GM21528 (cell line): ENCODE measurements around the gene GRIA3.

Experiments
- ATAC-seq: cut with Tn5 transposase; IDR thresholded peaks from one replicate; pipeline ENCODE4 v1.9.1; 2021; ENCODE audit warnings: mild to moderate bottlenecking, moderate library complexity; ENCODE audit not compliant: unreplicated experiment, low FRiP score

Gene GRIA3

DNA sequence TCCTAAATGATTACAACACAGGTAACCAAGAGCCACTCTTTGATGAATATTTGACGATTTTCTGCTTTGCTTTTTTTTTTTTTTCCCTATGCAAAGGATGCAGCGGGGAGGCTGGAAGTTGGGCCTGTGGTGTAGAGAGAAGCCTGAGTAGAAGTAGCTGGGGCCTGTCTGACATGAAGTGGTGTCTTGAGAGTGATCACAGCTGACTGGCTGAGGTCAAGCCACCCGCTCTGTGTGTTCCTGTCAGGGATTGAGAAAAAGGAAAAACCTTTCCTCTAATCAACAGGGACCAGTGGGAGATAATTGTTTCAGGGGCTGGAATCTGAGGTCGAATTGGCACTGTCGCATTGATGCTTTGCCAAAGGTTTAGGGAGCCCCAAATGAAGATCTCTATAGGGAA lies 258.7 kb downstream of the GRIA3 start:
- no peak for ATAC-seq

DNA sequence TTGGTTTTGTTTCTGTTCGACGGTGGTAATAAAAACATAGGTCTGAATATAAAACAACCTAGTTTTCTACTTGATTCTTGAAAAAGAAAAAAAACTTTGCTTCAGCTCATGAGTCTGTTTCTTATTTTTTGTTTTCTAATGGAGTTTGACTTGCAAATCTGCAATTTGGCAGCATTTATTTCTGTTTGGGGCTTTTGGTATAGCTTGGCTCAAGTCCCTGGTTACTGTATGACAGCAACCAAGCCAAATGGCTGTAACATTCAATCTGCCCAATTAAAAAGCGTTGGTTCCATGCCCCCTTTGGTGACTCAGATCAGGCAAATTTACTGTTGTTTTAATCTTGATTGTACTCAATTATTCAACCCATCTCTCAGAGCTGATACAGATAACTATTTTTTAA lies 263.4 kb downstream of the GRIA3 start:
- no peak for ATAC-seq

DNA sequence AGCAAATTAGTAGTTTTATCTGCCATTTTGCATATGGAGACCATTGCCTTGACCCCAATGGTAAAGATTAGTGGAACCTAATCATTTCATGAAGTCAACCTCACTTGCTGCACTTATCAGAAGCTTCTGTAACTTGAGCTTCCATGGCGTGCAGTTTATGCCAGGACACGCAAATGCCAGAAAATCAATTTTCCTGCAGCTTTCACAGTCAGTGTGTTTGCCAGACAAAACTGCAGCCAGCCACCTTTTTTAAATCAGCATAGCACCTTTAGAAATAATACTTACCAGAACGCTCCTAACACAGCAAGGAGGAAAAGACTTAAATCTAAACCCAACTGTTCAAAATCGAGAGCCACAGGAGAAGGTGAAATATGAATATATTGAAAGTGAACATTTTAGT lies 265.3 kb downstream of the GRIA3 start:
- ATAC-seq: no peak

DNA sequence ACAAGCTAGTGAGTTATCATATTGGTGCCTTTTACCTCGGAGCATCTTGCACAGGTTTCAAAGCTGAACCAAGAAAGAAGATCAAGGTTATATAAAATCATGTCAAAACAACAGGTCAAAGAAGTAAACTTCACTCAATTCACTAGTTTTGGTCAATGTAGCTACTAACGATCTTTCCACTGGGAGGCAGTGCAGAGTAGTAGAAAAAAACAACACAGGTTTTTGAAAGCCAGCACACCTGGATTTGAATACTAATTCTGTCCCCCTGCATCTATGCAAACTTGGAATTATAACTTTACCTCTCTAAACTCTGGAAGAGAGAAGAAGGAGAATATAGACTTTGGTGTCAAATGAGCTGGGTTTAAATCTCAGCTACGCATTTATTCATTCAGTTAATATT lies 266.1 kb downstream of the GRIA3 start:
- ATAC-seq: no peak

DNA sequence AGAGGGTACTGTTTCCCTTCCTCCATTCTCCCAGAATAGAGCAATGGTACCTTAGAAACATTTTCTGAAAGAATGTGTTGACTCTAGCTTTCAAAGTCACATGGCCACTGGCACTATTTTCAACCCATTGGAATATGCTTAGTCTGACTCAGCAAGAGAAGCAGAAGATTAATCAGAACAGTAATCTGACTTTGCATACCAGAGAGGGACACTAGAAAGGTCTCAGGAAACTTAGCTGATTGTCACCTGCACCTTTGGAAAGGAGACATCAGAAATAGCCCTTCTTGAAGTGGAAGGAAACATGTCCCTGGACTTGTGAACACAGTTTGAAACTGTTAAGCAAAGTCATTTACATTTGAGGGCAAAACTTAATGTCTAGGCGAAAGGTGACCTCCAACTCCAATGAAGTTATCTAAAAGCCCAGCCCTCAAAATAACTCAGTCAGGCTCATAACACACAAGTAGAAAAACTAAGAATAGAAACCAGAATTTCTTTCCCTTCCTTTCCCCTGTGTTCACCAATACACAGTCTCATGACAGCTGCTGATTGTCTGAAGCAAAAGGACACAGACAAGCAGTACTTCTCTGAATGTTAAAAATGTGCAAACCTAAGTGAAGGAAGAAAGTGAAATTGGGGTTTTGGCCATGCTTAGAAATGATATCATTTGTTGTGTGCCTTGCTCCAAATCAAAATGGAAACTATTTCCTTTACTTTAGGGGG lies 270.8 kb downstream of the GRIA3 start:
- ATAC-seq: no peak

DNA sequence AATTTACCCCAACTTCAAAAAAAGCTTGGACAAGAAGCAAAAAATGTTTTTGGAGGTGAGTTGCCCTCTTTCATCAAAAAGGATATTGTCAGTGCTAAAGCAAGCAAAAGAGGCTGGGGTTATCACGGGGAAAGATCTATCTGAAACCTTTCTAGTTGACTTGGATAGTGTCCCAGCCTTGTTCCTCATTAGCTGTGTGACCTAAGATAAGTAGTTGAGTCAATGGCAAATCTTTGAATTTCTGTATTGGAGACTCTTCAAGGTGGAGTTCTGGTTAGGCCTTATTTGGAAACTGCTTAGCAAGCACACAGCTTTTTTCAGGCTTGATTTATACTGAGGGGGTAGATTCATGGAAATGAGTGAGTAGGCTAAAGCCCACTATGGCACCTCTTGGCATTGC lies 271.6 kb downstream of the GRIA3 start:
- no peak for ATAC-seq

DNA sequence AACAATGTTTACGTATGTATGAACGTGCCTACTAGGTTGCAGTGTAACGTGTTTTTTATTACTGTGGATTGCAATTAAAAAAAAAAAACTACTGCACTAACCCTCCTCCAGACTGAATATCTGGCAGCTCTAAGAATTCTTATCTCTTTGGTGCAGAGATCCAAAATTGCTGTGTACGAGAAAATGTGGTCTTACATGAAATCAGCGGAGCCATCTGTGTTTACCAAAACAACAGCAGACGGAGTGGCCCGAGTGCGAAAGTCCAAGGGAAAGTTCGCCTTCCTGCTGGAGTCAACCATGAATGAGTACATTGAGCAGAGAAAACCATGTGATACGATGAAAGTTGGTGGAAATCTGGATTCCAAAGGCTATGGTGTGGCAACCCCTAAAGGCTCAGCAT lies 280.6 kb downstream of the GRIA3 start:
- ATAC-seq: no peak

DNA sequence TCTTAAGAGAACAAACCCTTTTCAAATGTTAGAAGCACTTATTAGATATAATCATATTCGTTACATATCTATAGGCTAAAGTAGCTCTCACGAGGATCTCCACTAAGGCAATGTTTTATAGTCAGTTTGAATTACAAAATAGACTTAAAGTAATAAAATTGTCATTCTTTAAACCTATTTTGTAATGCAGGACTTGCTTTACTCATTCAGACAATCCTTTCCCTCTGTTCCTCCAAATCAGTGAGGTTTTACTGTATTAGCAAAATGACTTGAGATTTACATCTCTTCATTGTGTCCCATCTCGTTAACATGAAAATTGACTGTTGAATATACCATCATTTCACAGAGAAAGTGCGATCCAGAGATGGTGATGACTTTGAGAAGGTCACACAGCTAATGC lies 284.4 kb downstream of the GRIA3 start:
- ATAC-seq: no peak

DNA sequence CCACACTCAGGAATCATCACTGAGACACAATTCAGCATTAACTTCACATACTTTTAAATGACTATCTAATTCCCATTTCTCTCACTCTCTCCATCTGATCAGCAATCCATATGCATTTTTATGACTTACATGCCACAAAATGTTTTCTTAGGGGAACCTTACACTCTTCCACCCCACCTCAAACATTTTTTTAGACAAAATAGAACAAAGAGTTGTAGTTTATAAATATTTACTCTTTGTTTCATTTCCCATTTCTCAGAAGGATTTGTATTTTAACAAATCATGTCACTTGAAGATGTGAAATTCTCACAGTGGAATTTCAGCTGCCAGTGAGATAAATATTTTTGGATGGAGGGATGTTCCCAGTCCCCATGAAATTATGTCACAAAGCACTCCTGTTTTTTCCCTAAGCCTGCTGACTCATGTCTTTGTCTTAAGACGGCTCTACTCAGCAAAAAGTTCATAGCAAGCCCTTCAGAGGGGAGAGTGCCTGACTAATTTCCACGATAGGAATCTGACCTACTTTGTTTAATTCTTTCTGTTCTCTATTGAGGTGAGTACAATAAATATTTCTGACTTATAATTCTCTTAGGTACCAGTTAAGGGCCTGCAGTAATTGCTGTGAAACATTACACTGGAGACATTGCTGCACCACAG lies 291.1 kb downstream of the GRIA3 start:
- no peak for ATAC-seq

DNA sequence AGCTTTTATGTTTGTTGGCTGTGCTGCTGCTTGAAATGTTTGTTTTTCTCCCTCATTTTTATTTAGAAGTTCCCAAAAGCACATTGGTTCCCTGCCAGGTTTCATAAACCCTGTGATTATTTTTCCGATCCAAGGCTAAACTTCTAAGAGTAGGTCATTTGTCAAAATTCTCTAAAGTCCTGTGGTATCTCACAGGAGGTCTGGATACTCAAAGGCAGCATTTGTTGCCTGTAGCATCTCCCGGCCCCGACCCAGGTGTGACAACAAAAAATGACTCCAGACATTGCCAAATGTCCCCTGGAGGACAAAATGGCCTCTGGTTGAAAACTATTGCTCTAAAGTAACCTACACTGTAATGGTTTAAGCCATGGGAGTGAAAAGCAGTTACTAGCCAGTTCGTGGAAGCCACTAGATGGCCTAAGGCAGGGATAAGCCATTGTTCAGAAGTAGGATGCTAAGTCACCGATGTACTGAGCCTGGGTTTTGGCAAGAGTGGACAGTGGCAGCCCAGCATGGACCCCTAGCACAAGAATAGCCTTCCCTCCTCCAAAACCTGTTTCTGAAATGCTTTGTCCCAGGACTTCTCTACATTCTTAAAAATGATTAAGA lies 292.6 kb downstream of the GRIA3 start:
- no peak for ATAC-seq

DNA sequence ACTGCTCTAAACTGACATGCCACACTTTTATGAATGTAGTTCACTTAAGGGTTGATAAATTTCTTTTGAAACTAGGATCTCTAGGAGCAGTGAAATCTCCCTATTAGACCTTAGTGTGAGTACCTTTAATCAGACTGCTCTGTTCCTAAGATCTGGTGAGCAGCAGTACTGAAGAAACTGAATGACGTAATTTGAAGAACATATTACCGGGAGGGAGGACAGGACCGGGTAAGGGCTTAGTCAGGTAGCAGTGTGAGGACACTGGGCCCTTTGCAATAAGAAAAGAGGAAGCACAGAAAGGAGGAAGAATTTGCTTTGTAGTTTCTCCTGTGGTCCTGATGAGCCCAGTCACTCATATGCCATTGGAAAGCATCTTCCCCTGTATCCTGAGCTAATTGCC lies 293.6 kb downstream of the GRIA3 start:
- ATAC-seq: no peak

DNA sequence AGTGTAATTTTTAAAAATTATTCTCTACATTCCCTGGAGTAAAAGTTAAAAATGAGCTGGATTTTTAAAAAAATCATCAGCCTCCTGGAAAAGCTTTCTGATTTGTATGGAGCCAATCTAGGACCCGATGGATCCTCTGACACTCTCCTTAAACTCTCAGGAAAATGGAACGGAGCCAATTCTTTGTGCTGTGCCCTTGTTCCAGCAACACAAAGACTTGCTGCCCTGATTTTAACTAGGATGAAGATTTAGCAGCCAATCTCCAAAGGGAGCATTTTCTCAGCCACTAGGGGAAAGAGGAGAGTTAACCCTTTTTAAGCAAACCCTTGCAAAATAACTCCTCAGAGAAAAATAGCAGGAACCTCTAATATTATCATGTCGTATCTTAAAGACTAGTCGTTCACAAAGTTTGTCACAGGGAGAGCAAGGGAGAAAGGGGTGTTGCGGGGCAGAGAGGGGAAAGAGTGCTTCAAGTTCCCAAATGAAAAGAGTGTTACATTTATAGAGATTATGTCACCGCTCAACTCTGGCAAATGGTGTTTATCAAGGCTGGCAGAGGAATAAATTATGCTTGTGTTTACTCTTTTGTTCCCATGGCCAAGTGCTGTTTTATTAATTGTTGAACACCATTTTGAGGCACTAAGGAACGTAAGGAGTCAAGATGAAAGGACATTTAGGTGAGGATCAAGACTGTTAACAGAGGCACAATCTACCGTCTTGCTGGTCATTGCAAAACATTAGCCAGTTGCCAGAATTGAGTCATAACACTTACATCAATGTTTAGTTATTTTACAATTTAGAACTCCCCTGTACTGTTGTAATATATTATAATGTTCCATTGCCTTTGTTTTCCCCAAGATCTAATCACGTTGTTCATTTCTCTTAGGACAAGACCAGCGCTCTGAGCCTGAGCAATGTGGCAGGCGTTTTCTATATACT lies 298.1 kb downstream of the GRIA3 start:
- ATAC-seq: no peak

DNA sequence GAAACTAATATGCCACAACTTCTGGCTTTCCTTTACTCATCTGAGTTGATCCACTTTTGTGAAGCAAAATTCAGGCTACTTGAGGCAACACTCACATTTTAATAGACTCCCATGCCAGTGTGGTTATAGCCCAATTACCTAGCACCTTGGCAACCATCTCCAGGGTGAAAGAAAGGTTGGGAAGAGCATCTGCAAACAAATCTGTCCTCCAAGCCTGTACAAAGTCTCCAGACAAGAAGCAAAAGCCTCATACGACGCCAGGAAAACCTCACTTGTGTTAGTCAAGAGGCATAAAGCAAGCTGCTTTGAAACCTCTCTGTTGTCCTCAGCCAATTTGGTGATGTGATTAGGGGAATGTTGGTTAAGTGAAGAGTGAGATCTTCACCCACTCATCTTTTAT lies 302.2 kb downstream of the GRIA3 start:
- ATAC-seq: no peak

DNA sequence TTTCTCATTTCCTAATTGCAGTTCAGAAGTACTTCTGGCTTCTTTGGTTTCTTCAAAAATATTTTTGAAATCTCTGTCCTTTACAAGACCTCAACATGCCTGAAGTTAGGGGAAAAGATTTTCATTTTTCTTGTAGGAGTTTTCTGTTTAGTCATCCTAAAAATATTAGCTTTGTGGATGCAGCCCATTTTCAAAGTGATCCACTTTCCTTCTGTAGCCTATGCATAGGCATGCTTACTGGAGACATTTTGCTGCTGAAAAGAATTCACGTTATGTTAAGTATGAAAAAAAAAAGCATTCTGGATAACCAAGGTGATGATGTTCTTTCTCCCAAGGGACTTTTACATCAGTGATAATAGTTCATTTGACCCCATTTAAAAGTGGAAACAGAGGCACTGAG lies 303.2 kb downstream of the GRIA3 start:
- ATAC-seq: no peak

DNA sequence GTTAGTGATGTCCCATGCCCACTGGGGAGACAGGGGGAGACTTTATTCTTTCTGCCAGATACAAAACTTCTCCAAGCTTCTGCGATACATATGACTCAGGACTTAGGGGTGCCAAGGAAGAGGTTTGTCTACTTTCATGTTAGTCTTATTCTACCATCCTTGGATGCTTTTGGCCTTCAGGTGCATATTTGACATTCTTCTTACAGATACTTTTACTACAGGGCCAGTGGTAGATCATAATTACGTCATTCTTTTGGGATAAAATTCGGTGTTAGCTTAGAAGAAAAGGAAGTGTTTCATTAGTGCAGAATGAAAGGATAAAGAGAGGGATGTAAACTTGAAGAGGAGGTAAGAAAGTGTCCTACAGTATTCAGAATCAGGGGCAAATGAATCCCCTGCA lies 303.6 kb downstream of the GRIA3 start:
- no peak for ATAC-seq

DNA sequence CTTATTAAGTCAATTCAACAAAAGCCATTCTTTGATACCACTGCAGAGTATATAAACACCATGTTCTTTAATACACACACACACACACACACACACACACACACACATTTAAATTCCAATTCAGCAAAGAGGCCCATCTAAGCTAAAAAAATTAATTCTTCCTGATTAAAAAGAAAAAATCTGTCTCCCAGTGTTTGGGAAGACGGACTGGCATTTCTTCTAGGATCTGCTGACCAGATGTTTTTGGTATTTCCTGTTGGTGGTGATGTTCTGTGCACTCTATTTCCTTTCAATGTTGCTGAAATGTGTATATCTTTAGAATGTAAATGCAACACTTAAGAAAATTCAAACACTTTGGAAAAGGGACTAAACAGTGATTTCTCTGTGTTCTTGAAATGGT lies 304.9 kb downstream of the GRIA3 start:
- ATAC-seq: no peak

DNA sequence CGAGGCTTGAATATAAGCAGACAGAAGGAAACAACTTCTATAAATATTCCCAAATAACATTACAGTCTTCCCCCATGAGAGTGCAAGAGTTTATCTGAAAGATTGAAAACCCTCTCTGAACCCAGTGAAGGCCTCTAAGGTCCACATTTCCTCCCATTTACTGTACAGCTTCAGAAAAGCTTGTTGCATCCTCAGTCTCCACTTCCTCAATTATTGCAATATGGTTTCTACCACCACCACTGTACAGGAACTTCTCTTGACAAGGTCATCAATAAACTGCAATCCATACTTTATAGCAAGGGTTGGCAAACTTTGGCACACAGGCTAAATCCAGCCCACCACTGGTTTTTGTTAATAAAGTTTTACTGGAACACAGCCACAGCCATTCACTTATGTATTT lies 309.8 kb downstream of the GRIA3 start:
- ATAC-seq: no peak

DNA sequence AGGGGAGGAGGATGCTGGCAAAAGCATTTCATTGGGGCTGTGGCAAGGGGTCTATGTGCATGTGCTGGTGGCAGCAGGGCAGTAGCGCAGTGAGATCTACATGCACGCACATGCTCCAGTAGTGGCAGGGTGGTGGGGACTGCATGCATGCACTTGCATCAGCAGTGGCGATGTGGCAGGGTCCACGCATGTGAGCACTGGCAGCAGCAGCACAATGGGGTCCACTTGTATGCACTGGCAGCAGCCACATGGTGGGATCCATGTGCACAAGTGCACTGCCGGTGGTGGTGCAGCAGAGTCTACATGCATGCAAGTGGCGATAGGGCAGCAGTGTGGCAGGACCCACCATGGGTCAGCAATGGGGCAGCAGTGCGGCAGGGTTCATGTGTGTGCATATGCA lies 315.7 kb downstream of the GRIA3 start:
- no peak for ATAC-seq

DNA sequence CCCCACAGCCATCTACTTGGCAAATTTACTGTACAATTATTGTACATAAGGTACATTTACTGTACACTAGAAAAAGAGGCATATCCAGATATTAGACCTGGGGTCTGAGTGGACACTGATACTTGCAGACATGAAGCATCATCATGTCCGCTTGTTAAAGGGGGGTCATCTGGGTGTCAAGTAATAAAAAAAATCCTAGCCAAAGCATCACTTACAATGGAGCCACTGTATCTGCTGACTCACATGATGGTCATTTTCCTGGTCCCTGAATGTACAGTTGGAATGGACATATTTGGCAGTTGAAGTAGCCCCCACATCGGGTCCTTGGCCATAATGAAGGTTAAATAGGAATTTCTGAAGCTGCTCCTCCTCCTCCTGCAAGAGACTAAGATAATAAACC lies 320.0 kb downstream of the GRIA3 start:
- ATAC-seq: no peak

DNA sequence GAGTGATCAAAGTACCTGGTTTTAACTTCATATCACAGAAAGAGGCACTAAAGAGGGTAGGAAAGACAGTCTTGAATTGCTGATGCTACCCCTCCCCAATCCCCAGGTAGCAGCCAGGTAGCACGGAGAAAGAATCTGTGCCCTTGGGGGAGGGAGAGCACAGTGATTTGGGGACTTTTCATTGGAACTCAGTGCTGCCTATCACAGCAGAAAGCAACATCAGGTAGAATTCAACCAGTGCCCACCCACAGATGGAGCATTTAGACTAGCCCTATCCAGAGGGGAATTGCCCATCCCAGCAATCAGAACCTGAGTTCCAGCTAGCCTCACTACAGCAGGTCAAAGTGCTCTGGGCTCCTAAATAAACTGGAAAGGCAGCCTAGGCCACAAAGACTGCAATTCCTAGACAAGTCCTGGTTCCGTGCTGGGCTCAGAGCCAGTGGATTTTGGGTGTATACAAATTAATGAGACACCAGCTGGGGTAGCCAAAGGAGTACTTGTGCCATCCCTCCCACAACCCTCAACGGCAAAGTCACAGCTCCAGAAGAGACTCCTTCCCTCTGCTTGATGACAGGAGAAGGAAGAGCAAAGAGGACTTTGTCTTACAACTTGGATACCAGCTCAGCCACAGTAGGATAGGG lies 320.7 kb downstream of the GRIA3 start:
- no peak for ATAC-seq
